HG03139 (cell line): Measurements from ENCODE around the gene BCL10.

Experiments used
- ATAC-seq: cut with Tn5 transposase; IDR thresholded peaks from one replicate; pipeline ENCODE4 v1.9.1; 2021; ENCODE audit not compliant: unreplicated experiment

Gene BCL10

GRCh38 chr1:85224734-85225623, 51.5 kb downstream of the BCL10 start:
- ATAC-seq, result no peak

GRCh38 chr1:85224295-85224694, 52.1 kb downstream of the BCL10 start:
- no peak for ATAC-seq

- ATAC-seq, result no peak
Observed at GRCh38 chr1:85223334-85223733, 53.1 kb downstream of the BCL10 start.

- no peak for ATAC-seq
Observed at GRCh38 chr1:85220756-85221201, 55.7 kb downstream of the BCL10 start.

- no peak for ATAC-seq
Observed at GRCh38 chr1:85219853-85220610, 56.4 kb downstream of the BCL10 start.

- no peak for ATAC-seq
Observed at GRCh38 chr1:85216697-85217096, 59.7 kb downstream of the BCL10 start.
